HG03159 (cell line): ENCODE results near the gene PCK1.

ENCODE experiments used
- ATAC-seq: cut with Tn5 transposase; IDR thresholded peaks from one replicate; pipeline ENCODE4 v1.9.1; 2021; ENCODE audit warnings: mild to moderate bottlenecking, moderate library complexity; ENCODE audit not compliant: unreplicated experiment

PCK1 gene

DNA sequence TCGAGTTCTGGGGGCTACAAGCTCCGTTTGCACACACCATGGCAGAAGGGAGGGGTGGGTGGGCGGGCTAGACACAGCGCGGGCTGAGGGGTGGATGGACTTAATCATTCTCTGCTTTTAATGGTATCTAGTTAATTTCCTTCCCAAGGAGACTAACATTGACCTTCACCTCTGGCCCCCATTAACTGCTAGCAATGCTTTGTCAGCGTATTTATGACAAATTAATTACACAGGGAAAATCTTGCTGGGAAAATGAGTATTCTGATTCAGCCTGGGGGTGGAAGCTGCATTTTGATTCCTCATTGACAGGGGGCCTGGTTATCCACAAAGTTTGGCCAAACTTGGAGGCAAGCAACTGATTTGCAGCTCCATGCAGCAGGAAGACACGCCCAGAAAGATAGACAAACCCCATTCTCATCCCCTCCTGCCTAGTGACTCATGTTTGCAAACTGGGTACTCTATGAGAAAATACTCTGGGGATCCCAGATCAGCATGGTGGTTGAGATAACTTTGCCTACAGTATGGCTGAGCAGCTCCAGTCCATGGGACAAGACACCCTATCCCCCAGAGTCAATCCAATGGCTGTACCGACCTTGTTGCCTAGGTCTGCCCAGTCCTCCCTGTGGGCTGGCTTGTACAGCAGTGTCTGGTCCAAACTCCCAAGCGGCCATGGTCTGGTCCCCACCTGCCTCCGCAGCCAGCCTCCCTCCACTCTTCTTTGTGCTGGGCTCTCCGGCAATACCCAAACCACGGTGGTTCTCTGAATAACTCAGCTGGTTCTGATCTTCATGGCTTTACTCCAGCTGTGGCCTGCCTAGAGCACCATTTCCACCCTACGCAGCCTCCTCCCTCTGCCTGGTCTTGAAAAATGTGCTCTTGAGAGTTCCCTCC lies 39.7 kb downstream of the PCK1 start:
- no peak for ATAC-seq

DNA sequence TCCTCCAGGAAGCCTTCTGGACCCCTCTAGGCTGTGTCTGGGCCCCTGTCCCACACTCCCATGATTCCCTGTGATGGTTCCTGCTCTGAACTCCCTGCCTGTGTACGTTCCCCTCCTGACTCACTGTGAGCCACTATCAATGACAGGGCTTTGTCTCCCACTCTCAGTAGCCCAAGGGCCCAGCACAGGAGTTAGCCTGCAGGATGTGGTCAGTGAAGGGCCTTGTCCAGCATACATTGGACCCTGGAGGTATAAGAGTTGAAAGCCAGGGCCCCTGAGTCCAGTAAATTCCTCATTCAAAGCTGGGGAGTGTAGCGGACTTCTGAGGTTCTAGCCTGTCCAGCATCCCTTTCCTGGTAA lies 40.3 kb downstream of the PCK1 start:
- no peak for ATAC-seq

DNA sequence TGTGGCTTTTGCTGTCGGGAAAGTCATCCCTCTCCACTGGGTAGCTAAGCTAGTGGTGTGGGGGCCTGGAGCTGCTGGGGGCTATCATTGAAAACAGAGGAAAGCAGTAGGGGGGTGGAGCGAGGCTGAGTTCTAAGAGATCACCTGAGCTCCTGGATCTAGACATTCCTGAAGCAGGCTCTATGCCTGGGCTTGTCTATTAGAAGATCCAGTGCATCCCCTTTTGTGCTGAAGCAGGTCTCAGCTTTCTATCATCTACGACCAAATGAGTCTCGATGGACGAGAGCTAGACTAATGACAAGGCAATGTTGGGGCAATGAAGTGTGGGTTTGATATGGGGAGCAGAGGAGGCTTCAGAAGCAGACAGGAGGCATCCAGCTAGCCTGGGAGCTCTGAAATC lies 40.8 kb downstream of the PCK1 start:
- ATAC-seq: no peak

DNA sequence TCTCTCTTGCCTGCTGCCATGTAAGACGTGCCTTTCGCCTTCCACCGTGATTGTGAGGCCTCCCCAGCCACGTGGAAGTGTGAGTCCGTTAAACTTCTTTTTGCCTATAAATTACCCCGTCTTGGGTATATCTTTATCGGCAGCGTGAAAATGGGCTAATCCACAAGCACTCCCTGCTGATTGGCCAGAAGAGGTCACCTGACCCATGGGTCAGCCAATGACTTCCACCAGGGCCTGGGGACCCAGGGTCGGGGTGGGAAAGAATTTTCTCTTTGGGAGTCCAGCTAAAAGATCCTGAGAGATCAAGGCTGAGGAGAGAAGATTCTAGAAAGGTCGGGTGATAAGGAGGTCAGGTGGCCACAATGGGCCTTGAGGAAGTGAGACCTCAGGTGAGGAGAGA lies 42.2 kb downstream of the PCK1 start:
- ATAC-seq: no peak

DNA sequence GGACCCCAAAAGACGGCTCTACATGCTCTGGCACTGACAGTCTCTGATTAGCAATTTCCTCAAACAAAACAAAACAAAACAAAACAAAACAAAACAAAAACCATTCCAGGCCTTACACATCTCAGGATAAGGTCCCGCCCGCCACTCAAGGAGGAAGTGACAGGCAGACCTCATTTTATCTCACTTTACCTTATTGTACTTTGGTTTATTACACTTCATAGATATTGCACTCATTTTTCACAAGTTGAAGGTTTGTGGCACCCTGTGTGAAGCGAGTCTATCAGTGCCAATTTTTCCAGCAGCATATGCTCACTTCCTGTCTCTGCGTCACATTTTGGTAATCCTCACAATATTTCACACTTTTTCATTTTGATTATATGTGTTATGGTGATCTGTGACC lies 44.1 kb downstream of the PCK1 start:
- ATAC-seq: no peak

DNA sequence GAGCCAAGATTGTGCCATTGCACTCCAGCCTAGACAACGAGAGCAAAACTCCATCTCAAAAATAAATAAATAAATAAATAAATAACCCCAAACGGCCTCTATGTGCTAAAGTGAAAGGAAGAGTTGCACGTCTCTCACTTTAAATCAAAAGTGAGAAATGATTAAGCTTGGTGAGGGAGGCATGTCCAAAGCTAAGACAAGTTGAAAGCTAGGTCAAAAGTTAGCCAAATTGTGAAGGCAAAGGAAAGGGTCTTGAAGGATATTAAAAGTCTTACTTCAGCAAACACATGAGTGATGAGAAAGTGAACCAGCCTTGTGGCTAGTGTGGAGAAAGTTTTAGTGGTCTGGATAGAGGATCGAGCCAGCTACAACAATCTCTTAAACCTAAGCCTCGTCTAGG lies 45.0 kb downstream of the PCK1 start:
- no peak for ATAC-seq

DNA sequence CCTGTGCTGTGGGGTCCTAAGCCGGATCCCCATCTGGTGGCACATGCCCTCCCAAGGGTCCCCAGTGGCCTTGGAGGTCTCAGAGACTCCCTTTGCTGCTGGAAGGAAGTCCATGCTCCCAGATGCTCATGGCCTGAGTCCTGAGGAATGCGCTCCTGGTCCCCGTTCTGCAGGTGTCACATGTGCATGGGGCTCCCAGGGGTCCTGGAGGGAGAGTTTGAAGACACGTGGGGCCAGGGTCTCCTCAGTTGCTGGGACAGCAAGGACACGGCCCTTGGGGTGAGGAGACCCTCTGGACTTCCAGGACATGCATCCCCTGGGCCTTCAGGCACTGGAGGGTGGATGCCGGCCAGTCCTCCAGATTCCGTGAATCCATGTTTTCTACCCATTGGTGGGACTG lies 47.6 kb downstream of the PCK1 start:
- no peak for ATAC-seq

DNA sequence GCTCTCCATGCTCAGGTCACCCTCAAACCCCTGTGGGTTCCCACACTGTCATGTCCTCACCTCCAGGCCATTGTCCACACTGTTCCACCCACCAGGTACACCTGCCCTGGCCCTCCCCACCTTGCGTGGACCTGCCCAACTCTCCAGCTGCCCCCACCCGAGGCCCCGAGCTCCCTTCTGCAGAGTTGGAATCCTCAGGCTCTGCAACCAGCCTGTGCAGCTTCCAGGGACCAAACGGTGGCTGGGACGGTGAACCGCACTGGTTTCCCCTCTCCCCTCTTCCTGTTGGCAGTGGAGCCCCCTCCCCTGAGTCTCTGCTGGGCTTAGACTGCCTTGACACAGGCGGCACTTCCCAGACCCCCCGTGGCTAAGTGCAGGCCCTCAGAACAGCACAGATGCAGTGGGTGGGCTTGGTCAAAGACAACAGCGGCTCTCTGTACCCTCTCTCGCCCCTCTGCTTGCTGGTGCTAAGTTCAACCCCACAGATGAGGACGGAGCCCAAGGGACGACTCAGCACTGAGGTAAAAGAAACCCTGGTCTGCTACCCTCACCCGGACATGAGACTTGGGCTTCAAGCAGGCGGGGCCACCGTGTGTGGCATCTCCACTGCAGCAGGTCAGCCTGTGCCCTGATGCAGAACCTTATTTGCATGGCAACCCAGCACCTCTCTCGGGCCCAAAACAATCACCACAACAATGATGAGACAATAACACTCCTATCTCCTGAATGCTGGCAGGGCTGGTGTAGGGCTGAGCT lies 48.4 kb downstream of the PCK1 start:
- ATAC-seq: no peak

DNA sequence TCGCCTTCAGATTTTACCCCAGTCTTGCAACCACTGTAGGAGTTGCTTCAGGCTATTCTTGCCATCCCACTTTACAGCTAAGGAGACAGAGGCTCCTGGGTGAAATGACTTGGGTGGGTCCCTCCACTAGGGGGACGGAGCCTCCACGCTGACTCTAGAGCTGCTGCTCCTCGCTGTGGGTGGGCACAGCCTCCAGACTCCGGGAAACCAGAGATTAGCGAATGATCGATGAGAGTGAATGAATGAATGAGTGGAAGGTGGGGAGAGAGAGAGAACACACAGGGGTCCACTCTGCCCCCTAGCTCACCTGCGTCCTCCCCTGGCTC lies 48.9 kb downstream of the PCK1 start:
- no peak for ATAC-seq

DNA sequence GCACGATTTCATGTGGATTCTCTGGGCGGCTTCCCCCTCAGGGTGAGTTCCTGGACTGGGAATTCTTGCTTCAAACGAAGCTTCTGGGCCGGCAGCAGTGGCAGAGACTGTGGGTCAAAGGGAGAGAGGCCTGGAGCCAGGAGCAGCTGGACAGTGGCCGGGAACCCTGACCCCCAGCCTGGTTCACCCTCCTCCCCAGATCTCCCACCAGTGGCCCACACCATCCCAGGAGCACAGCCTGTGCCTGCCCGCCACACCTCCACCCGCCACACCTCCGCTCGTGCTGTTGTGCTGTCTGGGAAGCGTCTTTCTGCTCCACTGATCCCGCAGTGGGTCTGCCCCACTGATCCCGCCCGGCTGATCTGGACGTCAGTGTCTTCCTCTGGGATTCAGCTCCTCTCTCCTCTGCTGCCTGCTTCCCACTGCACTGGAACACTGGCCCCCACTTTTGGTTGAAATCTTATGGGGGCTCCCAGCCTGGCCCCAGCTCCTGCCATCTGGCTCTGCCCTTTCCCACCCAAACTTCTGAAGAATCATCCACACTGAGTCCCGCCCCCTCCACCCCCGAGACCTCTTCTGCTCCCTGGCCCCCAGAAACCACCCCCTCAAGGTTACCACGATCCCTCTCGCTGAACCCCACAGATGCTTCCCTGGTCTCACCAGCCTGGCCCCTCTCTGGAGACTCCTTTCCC lies 49.5 kb downstream of the PCK1 start:
- no peak for ATAC-seq

DNA sequence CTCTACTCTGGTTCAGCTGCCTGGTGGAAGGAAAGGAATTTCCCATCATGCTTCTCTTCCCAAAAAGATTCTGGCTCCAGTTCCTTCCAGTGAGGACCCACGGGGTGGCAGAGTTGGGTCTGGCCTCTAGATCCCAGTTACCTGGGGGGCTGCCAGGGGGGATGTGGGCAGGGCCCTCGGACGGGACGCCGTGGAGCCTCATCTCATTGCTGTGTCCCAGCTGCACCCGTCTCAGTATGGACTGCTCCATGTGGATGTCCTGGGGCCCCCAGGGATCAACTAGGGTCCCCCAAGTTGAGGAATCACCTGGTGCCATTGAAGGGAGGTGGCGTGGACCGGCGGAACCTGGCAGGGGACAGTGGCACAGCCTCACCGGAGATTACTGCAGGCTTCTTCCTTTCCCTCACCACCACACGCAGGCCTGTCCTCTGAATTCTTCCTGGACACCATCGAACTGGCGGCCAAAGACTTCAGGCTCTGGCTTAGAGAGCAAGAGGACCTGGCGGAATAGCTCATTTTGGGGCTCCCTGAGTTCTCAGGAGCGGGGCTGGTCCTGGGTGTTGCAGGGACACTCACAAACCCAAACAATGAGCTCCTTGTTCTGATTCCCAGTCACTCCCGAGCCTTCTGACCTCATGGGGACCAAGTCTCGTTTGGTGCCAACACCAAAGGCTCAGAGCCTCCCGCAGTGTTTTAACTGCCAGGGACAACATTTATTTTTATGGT lies 50.8 kb downstream of the PCK1 start:
- ATAC-seq: no peak

DNA sequence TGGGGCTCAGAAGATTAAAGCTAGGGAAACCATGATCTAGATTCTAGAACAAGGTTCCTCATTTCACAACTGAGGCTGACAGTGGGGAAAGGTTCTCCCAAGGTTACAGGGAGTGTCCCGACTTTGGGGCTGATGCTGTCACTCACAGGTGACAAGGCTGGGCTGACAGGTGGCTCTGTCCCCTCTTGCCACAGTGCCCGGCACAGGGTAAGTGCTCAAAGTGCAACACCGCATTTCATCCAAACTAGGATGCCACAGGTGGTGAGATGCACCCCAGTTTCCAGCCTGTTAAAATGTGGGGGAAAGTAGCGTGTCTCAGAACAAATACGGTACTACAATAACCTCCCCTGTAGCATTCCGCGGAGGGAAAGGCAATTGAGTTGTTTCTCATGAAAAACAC lies 51.5 kb downstream of the PCK1 start:
- no peak for ATAC-seq

DNA sequence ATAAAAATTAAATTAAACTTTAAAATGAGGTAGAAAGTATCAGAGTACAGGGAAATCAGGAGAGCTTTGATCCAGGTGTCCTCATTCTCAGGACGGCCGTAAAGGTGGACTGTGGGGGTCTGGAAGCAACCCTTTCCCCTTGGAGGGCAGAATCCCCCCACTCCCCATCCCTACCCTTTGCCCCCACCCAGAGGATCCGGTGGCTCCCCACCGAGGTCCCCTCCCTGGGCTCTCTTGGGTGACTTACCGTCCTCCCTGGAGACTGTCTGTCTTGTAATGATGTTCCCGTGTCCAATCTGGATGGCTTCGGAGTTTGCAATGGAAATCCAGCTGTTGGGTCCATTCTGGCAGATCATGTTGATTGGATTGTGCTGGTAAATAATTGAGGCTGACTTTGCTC lies 52.0 kb downstream of the PCK1 start:
- ATAC-seq: no peak

DNA sequence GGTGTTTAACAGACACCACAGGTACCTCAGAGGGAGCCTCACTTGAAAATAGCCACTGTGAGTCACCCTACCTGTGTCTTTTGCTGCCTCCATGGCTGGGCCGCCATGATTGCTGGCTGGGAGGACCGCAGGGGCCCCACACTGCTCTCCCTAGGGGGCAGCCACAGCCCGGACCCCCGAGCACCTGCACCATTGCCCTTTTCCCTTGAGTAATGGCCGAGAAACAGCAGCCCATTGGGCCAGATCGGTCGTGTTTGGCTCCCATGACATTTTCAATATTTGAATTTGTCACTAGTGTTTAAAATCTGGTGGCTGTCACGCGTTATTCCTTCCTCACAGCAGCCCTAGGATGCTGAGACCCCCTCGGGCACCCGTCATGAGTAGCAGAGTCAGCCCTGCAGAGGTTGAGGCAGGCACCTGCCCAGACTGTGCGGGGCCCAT lies 52.6 kb downstream of the PCK1 start:
- no peak for ATAC-seq

DNA sequence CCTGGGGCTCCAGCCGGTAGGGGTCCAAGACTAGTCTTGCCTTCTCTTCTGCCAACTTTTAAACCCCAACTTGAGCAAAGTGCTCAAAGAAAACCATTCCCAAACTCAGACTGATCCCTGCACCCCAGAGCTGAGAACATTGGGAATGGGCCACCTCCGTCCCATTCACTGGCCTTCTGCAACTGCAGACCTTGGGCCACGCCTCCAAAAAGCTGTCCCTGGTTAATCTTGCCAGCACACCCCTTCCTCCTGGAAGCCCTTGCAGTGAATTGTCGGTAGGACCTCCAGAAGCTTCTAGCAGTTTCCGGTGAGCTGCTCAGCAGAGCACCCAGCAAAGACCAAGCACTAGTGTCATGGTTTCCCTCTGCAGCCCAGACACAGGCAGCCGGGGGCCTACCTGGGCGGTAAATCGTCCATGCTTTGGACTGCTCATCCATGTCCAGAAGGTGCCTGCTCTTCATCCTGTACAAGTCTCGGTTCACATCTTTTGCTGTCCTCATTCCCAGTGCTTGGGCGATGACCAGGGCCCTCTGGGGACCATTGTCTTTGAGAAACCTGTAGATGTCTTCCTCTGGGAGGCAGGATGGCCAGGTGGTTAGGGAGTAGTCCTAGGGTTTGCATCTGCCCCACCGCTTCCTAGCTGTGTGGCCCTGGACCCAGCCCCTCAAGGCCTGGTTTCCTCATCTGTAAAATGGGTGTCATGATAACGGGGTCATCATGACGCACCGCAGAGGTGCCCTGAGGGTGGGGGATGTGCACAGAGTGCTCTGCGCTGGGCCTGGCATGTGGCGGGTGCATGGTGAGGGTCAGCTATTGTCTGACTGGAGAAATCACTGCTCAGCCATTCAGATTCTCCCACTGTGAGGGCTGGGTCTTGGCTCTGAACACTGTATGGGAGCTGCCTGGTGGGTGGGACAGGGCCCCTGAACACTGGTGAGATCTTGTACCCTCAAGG lies 53.9 kb downstream of the PCK1 start:
- ATAC-seq: no peak

DNA sequence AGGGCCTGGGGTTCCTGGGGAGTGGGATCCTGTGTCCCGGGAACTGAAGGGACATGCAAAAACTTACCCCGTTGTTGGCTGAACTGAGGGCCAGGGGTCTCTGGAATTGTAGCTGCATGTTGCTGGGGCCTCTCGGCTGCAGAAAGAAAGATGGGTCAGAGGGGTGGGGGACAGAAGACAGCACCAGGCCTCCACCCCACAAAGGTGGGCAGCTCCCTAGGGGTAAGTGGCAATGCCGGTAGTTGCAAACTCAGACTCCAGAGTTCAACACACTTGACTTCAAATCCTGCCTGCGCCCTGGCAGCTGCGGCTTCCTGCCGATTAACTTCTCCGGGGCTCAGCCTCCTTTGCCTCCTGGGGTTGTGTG lies 54.5 kb downstream of the PCK1 start:
- no peak for ATAC-seq

DNA sequence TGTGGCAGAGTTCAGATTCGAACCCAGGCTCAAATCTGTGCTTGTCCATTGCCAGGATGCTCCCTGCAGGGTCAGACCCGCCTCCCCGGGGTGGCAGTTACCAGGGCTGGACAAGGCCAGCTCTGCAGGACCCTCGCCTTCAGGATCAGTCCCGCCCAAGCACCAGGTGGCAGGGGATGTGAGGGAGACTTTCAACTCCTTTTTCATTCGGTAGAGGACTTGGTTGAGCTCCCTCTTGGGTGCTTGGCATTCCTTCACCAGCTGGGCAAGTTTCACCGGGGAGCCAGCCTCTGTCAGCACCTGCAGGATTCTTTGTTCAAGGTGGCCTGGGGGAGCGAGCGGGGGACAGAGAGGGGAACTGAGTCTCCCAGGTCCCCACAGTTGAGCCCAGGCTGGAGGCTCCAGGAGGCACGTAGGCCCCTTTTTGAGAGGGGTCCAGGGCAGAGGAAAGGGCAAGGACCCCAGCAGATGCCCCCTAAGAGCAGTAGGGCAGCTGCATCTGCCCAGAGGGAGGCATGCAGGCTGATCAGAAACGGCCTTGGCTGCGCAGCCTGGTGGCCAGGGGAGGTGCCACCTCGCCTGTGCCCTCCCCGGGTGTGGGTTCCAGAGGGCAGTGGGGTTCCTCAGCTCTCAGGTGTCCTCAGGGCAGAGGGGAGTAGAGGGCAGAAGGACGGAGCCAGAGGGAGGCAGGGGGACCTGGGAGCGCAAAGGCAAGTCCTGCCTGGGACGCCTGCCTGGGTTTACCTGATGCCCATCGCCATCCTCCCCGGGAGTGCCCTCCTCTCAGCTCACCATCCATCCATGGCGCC lies 55.4 kb downstream of the PCK1 start:
- ATAC-seq: no peak

DNA sequence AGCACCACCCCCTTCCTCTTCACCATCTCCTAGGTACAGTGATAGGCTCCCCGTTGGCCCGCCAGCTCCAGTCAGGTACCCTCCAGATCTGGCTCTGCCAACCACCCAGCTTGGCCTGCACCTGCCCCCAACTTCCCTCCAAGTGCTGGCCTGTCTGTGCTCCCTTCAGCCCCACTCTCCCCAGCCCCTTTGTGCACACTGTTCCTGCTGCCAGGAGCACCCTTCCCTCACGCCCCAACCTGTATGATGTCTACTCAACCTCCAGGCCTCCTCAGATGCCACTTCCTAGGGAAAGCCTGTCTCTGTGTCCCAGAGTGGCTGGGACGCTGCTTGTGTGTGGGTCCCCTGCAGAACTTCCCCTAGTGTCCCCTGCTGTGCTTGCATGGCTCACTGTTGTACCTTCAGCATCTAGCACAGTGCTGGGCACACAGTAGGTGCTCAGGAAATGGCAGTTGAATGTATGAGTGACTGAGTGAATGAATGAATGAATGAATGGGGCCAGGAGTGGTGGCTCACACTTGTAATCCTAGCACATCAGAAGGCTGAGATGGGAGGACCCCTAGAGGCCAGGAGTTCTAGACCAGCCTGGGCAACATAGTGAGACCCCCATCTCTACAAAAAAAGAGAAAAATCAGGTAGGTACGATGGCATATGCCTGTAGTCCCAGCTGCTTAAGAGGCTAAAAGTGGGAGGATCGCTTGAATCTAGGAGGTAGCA lies 56.3 kb downstream of the PCK1 start:
- no peak for ATAC-seq
